Activated naive CD4-positive, alpha-beta T cell treated with anti-CD3 and anti-CD28 coated beads for 36 hours (primary cell): ENCODE measurements around the gene TMEM239. TPM values are rescaled to one million over a fixed set of nuclear protein-coding genes. Genes with fewer than 3 reads are reported as not detected.

Source experiments
- CTCF ChIA-PET: fragments of 350-600 bp; sonication (Branson Sonifier 250); formaldehyde crosslinking; loops from one replicate; lab custom pipeline; 2021; ENCODE audit warnings: antibody characterized with exemption; lab: Charles Lee
- DNase-seq: peaks from one replicate; pipeline ENCODE4 v3.0.0-alpha.2; 2020
- H3K27ac Mint-ChIP-seq: one replicate; pipeline ENCODE4 v1.8.0; 2021; ENCODE audit warnings: mild to moderate bottlenecking, mixed read lengths
- H3K27me3 Mint-ChIP-seq: one replicate; pipeline ENCODE4 v1.8.0; 2021; ENCODE audit warnings: low read depth, mixed read lengths
- H3K36me3 Mint-ChIP-seq: one replicate; pipeline ENCODE4 v1.8.0; 2021; ENCODE audit warnings: low read depth, mixed read lengths
- H3K4me1 Mint-ChIP-seq: one replicate; pipeline ENCODE4 v1.8.0; 2021; ENCODE audit warnings: low read depth, mixed read lengths
- H3K4me3 Mint-ChIP-seq: one replicate; pipeline ENCODE4 v1.8.0; 2021; ENCODE audit warnings: mild to moderate bottlenecking, moderate library complexity, mixed read lengths
- H3K9me3 Mint-ChIP-seq: one replicate; pipeline ENCODE4 v1.8.0; 2021; ENCODE audit warnings: mixed read lengths
- intact Hi-C: fragments of 100-400 bp; cut with micrococcal nuclease; formaldehyde crosslinking; loops from one replicate; pipeline ENCODE4 v1.15.1; 2023
- total RNA-seq, 2 experiments: library from RNA; stranded (reverse); gene quantifications; one replicate each; pipeline ENCODE4 v1.2.3, GENCODE V29; 2021

TMEM239 gene
- total RNA-seq, 2 experiments from 2014 or later: not detected

DNA sequence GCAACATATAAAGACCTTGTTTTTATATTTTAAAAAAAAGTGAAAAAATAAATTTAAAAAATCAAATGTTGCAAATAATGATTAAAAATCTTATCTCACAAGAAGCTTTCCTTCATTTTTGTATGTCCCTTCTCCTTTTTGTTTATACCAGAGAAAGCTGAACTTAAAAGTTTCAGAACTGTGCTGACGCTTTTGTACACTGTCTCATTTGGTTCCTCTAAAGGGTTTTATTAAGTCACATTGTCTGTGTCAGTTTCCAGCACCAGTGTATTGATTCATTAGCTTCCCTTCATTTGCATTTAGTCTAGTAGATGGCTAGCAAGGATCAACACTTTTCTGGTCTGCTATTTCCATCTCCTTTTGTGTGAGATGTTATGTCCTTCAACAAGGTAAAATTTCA lies 17.6 kb downstream of the TMEM239 start:
- CTCF ChIA-PET: no interaction called here
- intact Hi-C loops: no loop called here
- H3K4me3 Mint-ChIP-seq: no peak overlapping the region
- DNase-seq: no peak
- H3K9me3 Mint-ChIP-seq: no peaks in the 10 kb centered on the region
- H3K27me3 Mint-ChIP-seq: no peaks in the 10 kb centered on the region
- H3K27ac Mint-ChIP-seq: no peak overlapping the region
- peaks cover 20% of the 10 kb centered on the region for H3K36me3 Mint-ChIP-seq
- H3K4me1 Mint-ChIP-seq: peaks cover 10% of the 10 kb centered on the region

DNA sequence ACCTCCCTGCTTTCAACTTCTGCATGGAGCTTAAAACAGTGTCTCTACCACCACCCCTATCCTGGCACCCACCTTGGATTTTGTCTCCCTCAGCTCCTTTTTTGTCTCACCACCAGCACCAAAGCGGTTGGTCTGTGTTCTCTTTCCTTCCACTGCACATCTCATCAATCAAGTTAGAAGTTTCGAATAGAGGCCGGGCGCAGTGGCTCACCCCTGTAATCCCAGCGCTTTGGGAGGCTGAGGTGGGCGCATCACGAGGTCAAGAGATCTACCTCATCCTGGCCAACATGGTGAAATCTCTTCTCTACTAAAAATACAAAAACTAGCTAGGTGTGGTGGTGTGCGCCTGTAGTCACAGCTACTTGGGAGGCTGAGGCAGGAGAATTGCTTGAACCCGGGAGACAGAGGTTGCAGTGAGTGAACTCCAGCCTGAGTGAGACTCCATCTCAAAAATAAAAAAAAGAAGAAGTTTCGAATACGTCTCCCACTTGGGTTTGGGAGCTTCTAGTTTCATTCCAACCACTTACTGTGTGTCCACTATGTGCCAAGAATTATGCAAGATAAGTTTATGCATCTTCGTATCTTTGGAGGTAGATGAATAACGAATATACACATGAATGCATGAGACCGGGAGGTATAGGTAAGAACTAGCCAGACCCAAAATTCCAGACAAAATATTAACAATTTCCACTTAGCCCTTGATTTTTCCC lies 18.4 kb downstream of the TMEM239 start:
- no peaks in the 10 kb centered on the region for H3K9me3 Mint-ChIP-seq
- no peak overlapping the region for H3K4me3 Mint-ChIP-seq
- peaks cover 13% of the 10 kb centered on the region for H3K4me1 Mint-ChIP-seq
- DNase-seq: no peak
- peaks cover 22% of the 10 kb centered on the region for H3K36me3 Mint-ChIP-seq
- intact Hi-C loops: no loop called here
- H3K27ac Mint-ChIP-seq: no peak overlapping the region
- H3K27me3 Mint-ChIP-seq: no peaks in the 10 kb centered on the region
- CTCF ChIA-PET: interaction anchor here (1.1 kb wide), 1 partner anchor 9 kb away, joined by 3 read pairs; no protein-coding TSS in a partner anchor

DNA sequence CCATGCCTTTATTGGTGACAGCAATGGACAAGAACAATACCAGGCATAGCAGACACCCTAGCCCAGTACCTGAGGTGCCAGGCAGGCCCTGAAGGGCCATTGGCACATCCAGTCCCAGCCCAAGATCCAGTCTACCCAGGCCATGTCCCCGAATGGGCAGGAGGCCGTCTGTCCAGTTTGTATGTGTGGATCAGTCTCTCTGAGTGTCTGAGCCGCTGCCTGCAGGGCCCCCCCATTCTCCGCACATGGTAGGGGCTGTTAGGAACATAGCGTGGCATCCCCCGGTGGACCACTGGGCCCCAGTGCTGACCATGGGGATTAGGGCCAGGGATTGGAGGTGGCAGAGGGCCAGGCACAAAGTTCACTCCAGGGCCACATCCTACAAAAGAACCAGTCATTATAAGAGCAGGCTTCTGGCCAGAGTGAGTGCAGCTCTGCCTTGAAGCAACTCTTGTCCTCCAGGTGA lies 19.2 kb downstream of the TMEM239 start:
- Mint-ChIP-seq H3K4me1 (peaks cover 15% of the 10 kb centered on the region), H3K27me3 (no peaks in the 10 kb centered on the region), H3K27ac (no peak overlapping the region), H3K4me3 (no peak overlapping the region), H3K9me3 (no peaks in the 10 kb centered on the region), H3K36me3 (peaks cover 22% of the 10 kb centered on the region)
- no peak for DNase-seq
- intact Hi-C loops: no loop called here
- CTCF ChIA-PET: interaction anchor here (1.1 to 1.5 kb wide), 2 partner anchors 8 to 82 kb away, joined by 3 to 4 read pairs; no protein-coding TSS in a partner anchor

DNA sequence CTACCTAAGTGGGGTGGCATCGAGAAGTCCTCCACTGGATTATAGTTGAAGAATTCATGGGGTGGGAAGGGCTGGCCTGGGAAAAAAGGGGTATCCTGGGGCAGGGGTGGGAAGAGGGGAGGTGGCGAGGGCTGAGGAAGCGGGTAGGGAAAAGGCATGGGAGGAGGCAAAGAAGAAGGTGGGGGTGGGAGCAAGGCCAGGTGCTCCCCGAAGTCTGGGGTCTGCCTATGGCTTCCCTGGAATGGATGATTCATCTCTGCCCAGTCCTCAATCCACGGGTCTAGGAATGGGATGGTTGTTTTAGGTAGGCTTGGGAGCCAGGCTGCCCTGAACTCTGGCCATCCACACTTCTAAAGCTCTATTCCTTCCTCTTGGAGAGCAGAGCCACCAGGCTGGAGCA lies 19.9 kb downstream of the TMEM239 start:
- DNase-seq: no peak
- CTCF ChIA-PET: interaction anchor here (1.5 kb wide), 1 partner anchor 83 kb away, joined by 4 read pairs; no protein-coding TSS in a partner anchor
- Mint-ChIP-seq H3K4me3 (no peak overlapping the region), H3K27me3 (no peaks in the 10 kb centered on the region), H3K36me3 (peaks cover 22% of the 10 kb centered on the region), H3K4me1 (peaks cover 15% of the 10 kb centered on the region), H3K27ac (no peak overlapping the region), H3K9me3 (no peaks in the 10 kb centered on the region)
- intact Hi-C loops: no loop called here

DNA sequence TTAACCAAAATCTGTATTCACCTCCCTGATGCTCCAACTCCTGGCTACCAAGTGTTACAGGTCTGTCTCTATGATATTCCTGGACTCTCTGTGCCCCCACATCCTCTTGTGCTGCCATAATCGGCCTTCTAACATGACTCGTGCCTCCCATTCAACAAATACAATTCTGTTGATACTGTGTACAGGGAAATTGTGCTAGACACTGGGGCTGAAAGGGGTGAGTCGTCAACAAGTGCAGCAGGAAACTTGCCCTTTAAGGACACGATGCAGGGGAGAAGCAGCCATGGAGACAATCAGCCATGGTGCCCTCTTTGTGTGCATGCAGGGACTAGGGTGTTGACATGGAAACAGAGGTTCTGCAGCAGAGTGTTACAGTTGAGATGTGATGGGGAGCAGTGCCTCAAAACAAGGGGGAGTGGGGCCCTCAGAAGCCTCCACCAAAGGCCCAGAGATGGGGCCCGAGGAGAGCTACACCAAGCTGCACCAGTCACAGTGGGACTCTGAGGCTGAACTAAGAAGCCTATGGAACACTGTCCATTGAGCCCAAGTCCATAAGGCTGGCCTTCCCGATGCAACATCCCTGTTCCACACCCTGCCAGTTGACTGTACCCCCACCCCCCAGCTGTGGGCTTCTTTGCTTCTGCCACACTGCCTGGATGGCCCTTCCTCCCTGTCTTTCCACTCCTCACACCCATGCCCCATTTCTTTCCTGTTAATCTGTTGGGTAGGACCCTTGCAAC lies 21.2 kb downstream of the TMEM239 start:
- no peak overlapping the region for H3K27ac Mint-ChIP-seq
- H3K36me3 Mint-ChIP-seq: peaks cover 22% of the 10 kb centered on the region
- no peaks in the 10 kb centered on the region for H3K9me3 Mint-ChIP-seq
- intact Hi-C loops: no loop called here
- no peaks in the 10 kb centered on the region for H3K27me3 Mint-ChIP-seq
- CTCF ChIA-PET: interaction anchor here (0.6 to 1.5 kb wide), 3 partner anchors 35 to 173 kb away, joined by 3 to 4 read pairs (median 3); no protein-coding TSS in a partner anchor
- peaks cover 15% of the 10 kb centered on the region for H3K4me1 Mint-ChIP-seq
- no peak overlapping the region for H3K4me3 Mint-ChIP-seq
- no peak for DNase-seq

DNA sequence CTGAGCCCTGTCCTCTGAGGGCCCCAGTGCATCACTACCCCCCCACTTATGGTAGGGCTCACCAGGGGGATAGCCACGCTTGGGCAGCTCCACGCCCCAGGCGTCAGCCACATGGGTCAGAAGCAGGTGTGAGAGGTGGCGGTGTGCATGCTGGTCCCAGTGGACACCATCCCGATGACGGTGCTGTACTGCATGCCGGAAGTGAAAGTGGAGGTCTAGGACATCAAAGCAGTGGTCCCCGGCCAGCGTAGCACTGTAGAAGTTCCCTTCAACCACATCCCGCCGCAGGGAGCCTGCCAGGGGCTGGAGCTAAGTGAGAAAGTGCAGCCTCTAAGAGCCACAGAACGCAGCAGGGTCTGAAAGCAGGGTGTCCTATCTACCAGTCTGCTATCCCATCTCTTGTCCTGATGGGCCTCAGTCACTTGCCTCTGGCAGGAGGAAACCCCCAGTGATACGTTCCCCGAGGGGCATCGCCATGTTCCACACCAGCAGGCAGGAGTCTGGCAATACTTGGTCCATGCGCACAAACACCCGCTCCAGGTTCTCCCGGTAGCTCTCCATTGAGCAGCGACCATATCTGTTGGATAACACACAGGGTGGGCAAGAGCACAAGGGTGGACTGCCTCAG lies 22.1 kb downstream of the TMEM239 start:
- H3K9me3 Mint-ChIP-seq: no peaks in the 10 kb centered on the region
- peaks cover 20% of the 10 kb centered on the region for H3K36me3 Mint-ChIP-seq
- no peaks in the 10 kb centered on the region for H3K27me3 Mint-ChIP-seq
- intact Hi-C loops: no loop called here
- no peak overlapping the region for H3K27ac Mint-ChIP-seq
- CTCF ChIA-PET: interaction anchor here (0.6 to 1.0 kb wide), 2 partner anchors 34 to 172 kb away, joined by 3 read pairs; no protein-coding TSS in a partner anchor
- DNase-seq: no peak
- peaks cover 19% of the 10 kb centered on the region for H3K4me1 Mint-ChIP-seq
- peak overlapping the region; percentile 44 for H3K4me3 Mint-ChIP-seq

DNA sequence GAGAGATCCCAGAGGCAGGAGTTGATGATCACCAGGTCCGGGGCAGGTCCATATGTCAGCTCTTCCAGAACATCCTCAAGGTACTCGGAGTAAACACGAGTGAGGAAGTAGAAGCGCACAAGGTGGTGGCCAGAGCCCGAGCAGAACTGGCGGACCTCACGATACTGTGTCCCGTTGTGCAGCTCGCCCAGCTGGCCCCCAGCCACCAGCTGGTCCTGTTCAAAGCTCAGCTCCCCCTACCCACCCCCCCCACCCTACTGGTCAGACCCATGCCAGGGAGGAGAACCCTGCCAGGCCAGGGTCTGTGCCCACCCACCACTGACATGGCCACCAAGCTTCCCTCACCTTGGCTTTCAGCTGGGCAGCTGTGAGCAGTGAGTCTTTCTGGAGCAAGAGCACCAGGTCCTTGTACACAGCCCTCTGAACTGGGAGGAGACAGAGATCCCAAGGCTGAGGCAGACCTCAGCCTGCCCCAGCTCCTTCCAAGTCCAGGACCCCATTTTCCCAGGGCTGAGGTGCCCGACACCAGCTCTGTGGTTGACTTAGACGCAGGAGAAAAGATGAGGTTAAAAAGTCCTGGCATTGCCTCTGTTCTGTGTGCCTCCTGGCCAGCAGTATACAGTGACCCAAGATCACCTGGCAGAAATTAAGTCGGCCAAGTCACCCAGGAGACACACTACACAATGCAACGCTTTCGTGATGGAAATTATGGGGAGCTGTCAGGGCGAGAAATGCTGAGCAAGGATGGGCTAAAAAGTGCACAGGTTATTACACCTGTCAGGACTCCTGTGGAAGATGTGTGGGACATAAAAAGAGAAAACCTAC lies 22.9 kb downstream of the TMEM239 start:
- Mint-ChIP-seq H3K4me1 (peaks cover 26% of the 10 kb centered on the region), H3K36me3 (peaks cover 19% of the 10 kb centered on the region), H3K4me3 (peak overlapping the region; percentile 78), H3K27ac (peak overlapping the region; percentile 42), H3K27me3 (no peaks in the 10 kb centered on the region), H3K9me3 (no peaks in the 10 kb centered on the region)
- DNase-seq: no peak
- intact Hi-C loops: no loop called here
- CTCF ChIA-PET: no interaction called here

DNA sequence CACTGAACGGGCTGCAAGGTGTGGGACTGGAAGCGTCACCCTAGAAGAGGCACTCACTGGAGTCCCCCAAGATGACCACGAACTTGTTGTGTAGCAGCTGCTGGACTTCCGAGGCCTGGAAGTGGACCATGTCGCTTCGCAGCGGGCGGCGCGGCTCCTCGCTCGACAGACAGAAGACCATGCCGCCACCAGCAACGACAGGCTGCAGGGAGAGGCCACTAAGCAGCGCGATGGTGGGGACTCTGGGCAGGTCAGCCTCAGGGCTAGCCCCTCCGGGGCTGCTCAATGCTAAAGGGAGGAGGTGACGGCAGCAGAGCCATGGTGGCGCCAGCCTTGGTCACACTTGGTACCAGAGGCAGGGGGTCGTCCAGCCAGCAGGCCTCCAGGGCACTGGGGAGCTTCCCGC lies 23.6 kb downstream of the TMEM239 start:
- H3K9me3 Mint-ChIP-seq: no peaks in the 10 kb centered on the region
- CTCF ChIA-PET: interaction anchor here (0.6 kb wide), 1 partner anchor 244 kb away, joined by 3 read pairs; no protein-coding TSS in a partner anchor
- peak overlapping the region; percentile 78 for H3K4me3 Mint-ChIP-seq
- no peak for DNase-seq
- H3K27ac Mint-ChIP-seq: peak overlapping the region; percentile 42
- H3K4me1 Mint-ChIP-seq: peaks cover 32% of the 10 kb centered on the region
- peaks cover 19% of the 10 kb centered on the region for H3K36me3 Mint-ChIP-seq
- no peaks in the 10 kb centered on the region for H3K27me3 Mint-ChIP-seq
- intact Hi-C loops: loop anchor here (1.0 to 5.0 kb wide), 2 partner anchors 34 to 568 kb away; partner anchors contain the start of genes DNAAF9 and PTPRA

DNA sequence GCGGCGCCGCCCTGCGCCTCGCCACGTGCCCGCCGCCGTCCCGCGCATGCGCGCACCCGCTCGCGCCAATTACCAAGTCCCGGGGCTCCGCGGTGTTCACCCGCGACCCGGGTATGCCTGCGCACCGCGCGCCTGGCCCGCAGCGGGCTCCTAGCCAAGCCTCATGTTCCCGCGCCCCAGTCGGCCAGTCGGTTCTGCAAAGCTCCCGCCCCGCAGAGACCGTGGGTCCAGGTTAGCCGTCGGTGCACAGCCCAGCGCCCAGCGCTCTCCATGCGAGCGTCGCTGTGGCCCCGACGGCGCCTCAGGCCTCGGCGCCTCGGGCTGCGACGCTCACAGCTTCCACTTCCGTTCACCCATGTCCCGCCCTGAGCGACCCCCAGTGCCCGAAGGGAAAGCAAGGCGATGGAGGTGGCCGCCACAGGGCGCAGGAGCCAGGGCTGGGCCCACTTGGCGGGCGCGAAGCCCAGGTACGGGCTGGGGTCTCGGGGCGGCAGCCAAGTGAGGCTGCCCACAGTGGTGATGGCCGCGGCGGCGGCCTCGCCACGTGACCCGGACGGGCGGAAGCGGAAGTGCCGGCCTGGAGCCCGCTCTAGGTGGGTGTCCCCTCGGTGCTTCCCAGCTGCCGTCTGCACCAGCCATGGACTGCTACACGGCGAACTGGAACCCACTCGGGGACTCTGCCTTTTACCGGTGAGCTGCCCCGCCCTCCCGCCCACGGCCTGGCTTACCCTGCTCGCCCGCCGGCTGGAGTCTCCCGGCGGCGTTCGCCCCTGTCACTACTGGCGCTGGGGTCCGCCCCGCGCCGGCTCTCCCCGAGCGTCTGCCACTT lies 24.2 kb downstream of the TMEM239 start, which contains the start of the genes PCED1A and VPS16:
Gene PCED1A (minus strand): TSS at position 518 of the 829 bp plus-strand sequence. CDS start 743 bp downstream, outside the sequence.
Gene VPS16 (plus strand): TSS at position 608 of the 829 bp plus-strand sequence. CDS start 30 bp downstream, at position 638.
- peak within 1 kb of the TSS; percentile 78 for H3K4me3 Mint-ChIP-seq
- H3K9me3 Mint-ChIP-seq: no peaks in the 10 kb centered on the region
- intact Hi-C loops: loop anchor here (1.0 to 5.0 kb wide), 2 partner anchors 33 to 567 kb away; partner anchors contain the start of genes DNAAF9 and PTPRA
- peaks cover 37% of the 10 kb centered on the region for H3K4me1 Mint-ChIP-seq
- H3K27ac Mint-ChIP-seq: peak within 1 kb of the TSS; percentile 73
- DNase-seq: peak; percentile 88
- CTCF ChIA-PET: interaction anchor here (0.6 to 1.2 kb wide), 2 partner anchors 147 to 243 kb away, joined by 3 to 4 read pairs; no protein-coding TSS in a partner anchor
- H3K36me3 Mint-ChIP-seq: peaks cover 14% of the 10 kb centered on the region
- no peaks in the 10 kb centered on the region for H3K27me3 Mint-ChIP-seq

DNA sequence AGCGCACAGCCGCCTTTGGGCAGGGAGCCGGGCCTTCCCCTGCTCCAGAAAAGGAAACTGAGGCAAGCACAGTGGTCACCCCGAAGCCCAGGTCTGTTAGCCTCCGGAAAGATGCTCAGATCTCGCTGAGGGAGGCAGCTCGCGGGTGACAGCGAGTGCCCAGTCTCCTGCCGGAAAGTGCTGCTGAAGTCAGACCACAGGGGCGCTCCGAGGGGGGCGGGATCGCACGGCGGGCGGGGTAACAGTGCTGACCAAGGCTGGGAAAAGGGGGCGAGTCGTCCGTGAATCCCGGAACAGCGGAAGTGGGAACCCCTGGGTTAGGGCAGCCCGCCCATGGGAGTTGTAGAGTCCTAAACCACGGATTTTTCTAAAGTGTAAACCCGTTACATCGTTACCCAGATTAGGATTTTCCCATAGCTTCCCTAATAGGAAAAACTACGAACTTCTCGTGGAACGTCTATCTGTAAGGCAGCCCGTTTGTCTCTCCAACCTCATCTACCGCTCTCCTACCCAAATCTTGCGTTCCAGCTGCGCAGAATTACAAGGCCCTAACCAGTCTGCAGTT lies 24.9 kb downstream of the TMEM239 start:
- Mint-ChIP-seq H3K27me3 (no peaks in the 10 kb centered on the region), H3K9me3 (no peaks in the 10 kb centered on the region), H3K4me3 (peak overlapping the region; percentile 78), H3K27ac (peak overlapping the region; percentile 67), H3K4me1 (peaks cover 41% of the 10 kb centered on the region), H3K36me3 (peaks cover 14% of the 10 kb centered on the region)
- intact Hi-C loops: loop anchor here (1.0 to 5.0 kb wide), 2 partner anchors 32 to 566 kb away; partner anchors contain the start of genes DNAAF9 and PTPRA
- CTCF ChIA-PET: interaction anchor here (1.2 kb wide), 1 partner anchor 147 kb away, joined by 4 read pairs; no protein-coding TSS in a partner anchor
- peak; percentile 39 for DNase-seq
